Endothelial cell of umbilical vein (primary cell): ENCODE results near the gene ADGRD1. TPM values are rescaled to one million over a fixed set of nuclear protein-coding genes. Genes with fewer than 3 reads are reported as not detected.

Experiments
- BruUV-seq: library from RNA; stranded (reverse); fragments of 400-500 nt; replicated peaks from 2 replicates; lab custom pipeline; 2021; lab: Mats Ljungman, UMichigan
- CTCF ChIA-PET: fragments of 300-600, 350-600 bp; sonication (Branson Sonifier 250); formaldehyde crosslinking; loops from one replicate; lab custom pipeline; 2021; ENCODE audit warnings: antibody characterized with exemption, inconsistent platforms; lab: Charles Lee
- POLR2A ChIA-PET: fragments of 300-600, 350-600 bp; sonication (Branson Sonifier 250); formaldehyde crosslinking; loops from one replicate; lab custom pipeline; 2021; ENCODE audit warnings: antibody characterized with exemption, inconsistent platforms; lab: Charles Lee
- DNase-seq: peaks from one replicate; pipeline ENCODE4 v3.0.0-alpha.2; 2011; ENCODE audit warnings: low read depth, low spot score
- FAIRE-seq: peaks from 2 replicates; lab custom pipeline; 2011; peaks lifted over from hg19 to GRCh38; lab: Jason Lieb, UNC
- H2AFZ ChIP-seq: 2 replicates; pipeline ENCODE4 v1.6.0; 2012; ENCODE audit warnings: low read depth, low read length, control low read depth, inconsistent platforms
- H3K27ac ChIP-seq: 2 replicates; pipeline ENCODE4 v1.5.1; 2011; ENCODE audit warnings: low read depth, mild to moderate bottlenecking, control low read depth, low read length, moderate library complexity; ENCODE audit not compliant: insufficient read depth
- H3K27me3 ChIP-seq, 2 experiments: 2 replicates each; pipeline versions ENCODE4 v1.6.0 to v1.6.1; 2011; ENCODE audit warnings: low read length in 2 of 2, mixed read lengths in 1 of 2; ENCODE audit not compliant: control insufficient read depth in 2 of 2, insufficient read depth in 2 of 2
- H3K36me3 ChIP-seq, 2 experiments: 2 replicates in 1 of 2; 3 replicates in 1 of 2; pipeline ENCODE4 v1.5.1; 2011; ENCODE audit warnings: low read length in 2 of 2, mild to moderate bottlenecking in 1 of 2, moderate library complexity in 1 of 2; ENCODE audit not compliant: control insufficient read depth in 2 of 2, insufficient read depth in 2 of 2; ENCODE audit errors: extremely low read depth in 1 of 2
- H3K4me1 ChIP-seq: 3 replicates; pipeline ENCODE4 v1.5.1; 2011; ENCODE audit warnings: mild to moderate bottlenecking, low read length; ENCODE audit not compliant: control insufficient read depth, insufficient read depth; ENCODE audit errors: extremely low read depth
- H3K4me2 ChIP-seq: 2 replicates; pipeline ENCODE4 v1.6.1; 2011; ENCODE audit warnings: low read length, control low read depth, mixed read lengths; ENCODE audit not compliant: insufficient read depth
- H3K4me3 ChIP-seq, 3 experiments: fragments of 200-600 bp in 1 of 3; sonication (generic), shearing (Covaris generic) in 1 of 3; replicated peaks in 1 of 3; 2 replicates each; pipeline ENCODE4 v1.5.1; 2011 to 2016; ENCODE audit warnings: control low read depth in 3 of 3, low read length in 3 of 3, mild to moderate bottlenecking in 2 of 3, inconsistent platforms in 1 of 3, low read depth in 1 of 3, moderate library complexity in 1 of 3; ENCODE audit not compliant: insufficient read depth in 1 of 3
- H3K79me2 ChIP-seq: 2 replicates; pipeline ENCODE4 v1.6.0; 2012; ENCODE audit warnings: low read length, inconsistent platforms; ENCODE audit not compliant: control insufficient read depth, insufficient read depth
- H3K9ac ChIP-seq: replicated peaks from 2 replicates; pipeline ENCODE3; 2011; ENCODE audit warnings: low read length, control low read depth; ENCODE audit not compliant: insufficient read depth; ENCODE audit errors: extremely low read depth
- H3K9me1 ChIP-seq: replicated peaks from 3 replicates; pipeline ENCODE4 v1.6.0; 2011; ENCODE audit warnings: mild to moderate bottlenecking, low read length; ENCODE audit not compliant: control insufficient read depth, insufficient read depth; ENCODE audit errors: extremely low read depth
- H3K9me3 ChIP-seq: replicated peaks from 2 replicates; pipeline ENCODE4 v1.5.1; 2012; ENCODE audit warnings: low read length, inconsistent platforms; ENCODE audit not compliant: control insufficient read depth, insufficient read depth
- H4K20me1 ChIP-seq: replicated peaks from 2 replicates; pipeline ENCODE3; 2011; ENCODE audit warnings: mild to moderate bottlenecking, low read length; ENCODE audit not compliant: control insufficient read depth, insufficient read depth; ENCODE audit errors: extremely low read depth
- CTCF ChIP-seq, 2 donors: IDR thresholded peaks; 1 replicate in 1 of 2; 2 replicates in 1 of 2; pipeline ENCODE4 v1.5.1; 2011; ENCODE audit warnings: low read length in 2 of 2, mild to moderate bottlenecking in 2 of 2, moderate library complexity in 2 of 2, control low read depth in 1 of 2, inconsistent platforms in 1 of 2, low read depth in 1 of 2; ENCODE audit not compliant: insufficient read depth in 1 of 2; ENCODE audit errors: extremely low read depth in 1 of 2
- EZH2 ChIP-seq: IDR thresholded peaks from 2 replicates; pipeline ENCODE4 v1.6.1; 2012; ENCODE audit warnings: borderline replicate concordance, low read depth, mild to moderate bottlenecking, moderate library complexity, low read length, inconsistent platforms; ENCODE audit not compliant: severe bottlenecking
- FOS ChIP-seq: IDR thresholded peaks from 2 replicates; pipeline ENCODE4 v1.6.1; 2011; ENCODE audit warnings: mild to moderate bottlenecking, low read length, moderate library complexity, borderline replicate concordance; ENCODE audit not compliant: insufficient read depth
- GATA2 ChIP-seq: IDR thresholded peaks from 2 replicates; pipeline ENCODE4 v1.7.0; 2011; ENCODE audit warnings: low read depth, mild to moderate bottlenecking, moderate library complexity, mixed read lengths, low read length; ENCODE audit not compliant: insufficient read length, insufficient read depth
- JUN ChIP-seq: IDR thresholded peaks from 2 replicates; pipeline ENCODE4 v1.6.1; 2011; ENCODE audit warnings: borderline replicate concordance, low read depth; ENCODE audit not compliant: insufficient read length, insufficient read depth
- MYC ChIP-seq: IDR thresholded peaks from one replicate; pipeline ENCODE4 v1.6.1; 2011; ENCODE audit warnings: mild to moderate bottlenecking, low read depth, low read length
- POLR2A ChIP-seq: IDR thresholded peaks from 2 replicates; pipeline ENCODE4 v1.6.1; 2012; ENCODE audit warnings: low read depth, mild to moderate bottlenecking, control low read depth, low read length
- POLR2AphosphoS5 ChIP-seq: IDR thresholded peaks from 2 replicates; pipeline ENCODE4 v1.6.1; 2012; ENCODE audit warnings: low read depth, mild to moderate bottlenecking, control low read depth, low read length, moderate library complexity; ENCODE audit not compliant: insufficient read depth
- dilution Hi-C: fragments of 300-500 bp; cut with MboI; formaldehyde crosslinking; loops from one replicate; pipeline ENCODE4 v1.15.0; 2019; ENCODE audit warnings: low sequenced_read_pairs; ENCODE audit not compliant: extremely low pct_ligation_motif_present
- intact Hi-C: fragments of 100-400 bp; cut with micrococcal nuclease; formaldehyde crosslinking; loops from one replicate; pipeline ENCODE4 v1.10.0; 2022
- polyA plus RNA-seq, 4 experiments: library from polyadenylated mRNA; depleted of rRNA in 3 of 4; stranded (reverse) in 3 of 4; unstranded in 1 of 4; fragments of >200 nt; gene quantifications; 2 replicates each; pipeline versions ENCODE4 v1.2.1 to v1.2.3, GENCODE V29; 2011 to 2012; ENCODE audit warnings: missing spikeins in 1 of 4
- total RNA-seq: library from RNA; stranded (reverse); gene quantifications from 2 replicates; pipeline ENCODE4 v1.2.3, GENCODE V29; 2021
- TF ChIP-seq, protein P1 (sequence below): IDR thresholded peaks from 2 replicates; pipeline ENCODE4 v1.6.1; 2011; ENCODE audit not compliant: insufficient read depth, insufficient read length

Gene ADGRD1
- total and polyA plus RNA-seq, 2 donors (not counting 3 experiments of a cell fraction or from before 2014, with no cell fraction given), result 0.07 TPM; not detected in 1

DNA sequence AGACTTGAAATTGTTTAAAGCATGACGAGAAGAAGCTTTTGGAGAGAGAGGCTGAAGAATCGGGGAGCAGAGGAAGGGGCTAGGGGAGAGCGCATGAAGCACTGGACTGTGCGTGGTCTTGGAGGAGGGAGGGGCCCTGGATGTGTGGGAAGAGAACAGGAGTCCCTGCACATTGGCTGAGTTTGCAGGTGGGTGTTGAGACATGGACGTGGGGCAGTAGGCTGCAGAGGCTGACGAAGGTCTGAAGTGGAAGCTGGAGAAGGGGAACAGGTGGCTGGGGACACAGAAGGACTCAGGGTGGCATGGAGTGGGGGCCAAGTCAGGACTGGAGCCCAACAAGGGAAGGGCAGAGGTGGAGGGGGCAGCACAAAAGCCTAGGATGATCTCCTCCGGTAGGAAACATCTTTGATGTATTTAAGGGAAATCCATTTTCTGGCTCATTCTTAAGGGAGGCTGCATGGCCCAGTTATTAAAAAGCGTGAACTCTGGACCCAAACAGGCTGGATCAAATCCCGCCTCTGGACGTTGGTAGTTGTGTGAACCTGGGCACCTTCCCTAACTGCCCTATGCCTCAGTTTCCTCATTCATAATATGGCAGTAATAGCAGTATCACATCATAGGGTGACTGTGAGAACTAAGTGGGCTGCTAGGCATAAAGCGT lies 29.0 kb downstream of the ADGRD1 start:
- H3K27me3 ChIP-seq, result no peaks in the 10 kb centered on the region
- dilution Hi-C loops, result no loop called here
- no peak for TF ChIP-seq CTCF (IDR thresholded peaks at IDR 0.05; ENCODE audit: extremely low read depth in 1 of 2, insufficient read depth in 1 of 2, low read depth in 1 of 2, low read length in 2 of 2)
- TF ChIP-seq POLR2A, result no peak
- no peak for TF ChIP-seq POLR2AphosphoS5
- TF ChIP-seq MYC, result no peak
- no peak for TF ChIP-seq EZH2
- no peak for TF ChIP-seq JUN
- no peak for TF ChIP-seq GATA2
- no peak for TF ChIP-seq FOS
- TF ChIP-seq, protein P1, sequence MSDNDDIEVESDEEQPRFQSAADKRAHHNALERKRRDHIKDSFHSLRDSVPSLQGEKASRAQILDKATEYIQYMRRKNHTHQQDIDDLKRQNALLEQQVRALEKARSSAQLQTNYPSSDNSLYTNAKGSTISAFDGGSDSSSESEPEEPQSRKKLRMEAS, result no peak
- H3K4me3 ChIP-seq, result no peak overlapping the region
- H3K4me2 ChIP-seq, result no peak overlapping the region
- H3K9ac ChIP-seq, result no peak overlapping the region
- no peak for FAIRE-seq
- no peaks in the 10 kb centered on the region for H3K36me3 ChIP-seq
- H3K27ac ChIP-seq, result no peak overlapping the region
- intact Hi-C loops, result no loop called here
- no TSS peak for BruUV-seq
- no peak overlapping the region for H2AFZ ChIP-seq
- POLR2A ChIA-PET, result no interaction called here
- no peaks in the 10 kb centered on the region for H3K9me1 ChIP-seq
- no peaks in the 10 kb centered on the region for H4K20me1 ChIP-seq
- H3K79me2 ChIP-seq, result no peaks in the 10 kb centered on the region
- H3K9me3 ChIP-seq, result no peaks in the 10 kb centered on the region
- no peak for DNase-seq
- H3K4me1 ChIP-seq, result no peaks in the 10 kb centered on the region
- CTCF ChIA-PET, result no interaction called here
